Esophagus muscularis mucosa (tissue), 4 donors: ENCODE results near the gene ADGRG4.

ENCODE experiments used
- EP300 ChIP-seq: sonication (generic); formaldehyde crosslinking; IDR thresholded peaks from one replicate; pipeline ENCODE4 v1.6.1; 2017; ENCODE audit warnings: antibody characterized with exemption
- POLR2A ChIP-seq: fragments of 450-650 bp; IDR thresholded peaks from one replicate; pipeline ENCODE4 v1.6.1; 2017; ENCODE audit warnings: antibody characterized with exemption, moderate library complexity, mild to moderate bottlenecking, low read depth
- POLR2AphosphoS5 ChIP-seq, 2 donors: sonication (generic); formaldehyde crosslinking; IDR thresholded peaks; one replicate each; pipeline ENCODE4 v1.6.1; 2017; ENCODE audit warnings: antibody characterized with exemption in 2 of 2
- TF ChIP-seq, protein P1 (sequence below), 3 experiments: fragments of 200-600 bp in 2 of 3; fragments of 450-650 bp in 1 of 3; sonication (generic) in 2 of 3; IDR thresholded peaks; one replicate each; pipeline ENCODE4 v1.5.1; 2017 to 2019; ENCODE audit warnings: antibody characterized with exemption in 3 of 3, mild to moderate bottlenecking in 2 of 3, moderate library complexity in 1 of 3

DNA sequence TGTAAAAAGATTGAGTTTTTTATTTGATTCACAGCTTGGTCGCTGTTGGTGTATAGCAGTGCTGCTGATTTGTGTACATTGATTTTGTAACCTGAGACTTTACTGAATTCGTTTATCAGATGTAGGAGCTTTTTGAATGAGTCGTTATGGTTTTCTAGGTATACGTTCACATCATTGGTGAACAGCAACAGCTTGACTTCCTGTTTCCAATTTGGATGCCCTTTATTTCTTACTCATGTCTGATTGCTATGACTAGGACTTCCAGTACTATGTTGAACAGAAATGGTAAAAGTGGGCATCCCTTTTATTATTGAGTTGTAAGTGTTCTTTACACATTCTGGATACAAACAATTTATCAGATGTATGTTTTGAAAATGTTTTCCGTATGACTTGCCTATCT is 76.0 kb downstream of the ADGRG4 start:
- TF ChIP-seq POLR2A = no peak
- TF ChIP-seq POLR2AphosphoS5 (IDR thresholded peaks at IDR 0.05) = no peak
- TF ChIP-seq, protein P1, sequence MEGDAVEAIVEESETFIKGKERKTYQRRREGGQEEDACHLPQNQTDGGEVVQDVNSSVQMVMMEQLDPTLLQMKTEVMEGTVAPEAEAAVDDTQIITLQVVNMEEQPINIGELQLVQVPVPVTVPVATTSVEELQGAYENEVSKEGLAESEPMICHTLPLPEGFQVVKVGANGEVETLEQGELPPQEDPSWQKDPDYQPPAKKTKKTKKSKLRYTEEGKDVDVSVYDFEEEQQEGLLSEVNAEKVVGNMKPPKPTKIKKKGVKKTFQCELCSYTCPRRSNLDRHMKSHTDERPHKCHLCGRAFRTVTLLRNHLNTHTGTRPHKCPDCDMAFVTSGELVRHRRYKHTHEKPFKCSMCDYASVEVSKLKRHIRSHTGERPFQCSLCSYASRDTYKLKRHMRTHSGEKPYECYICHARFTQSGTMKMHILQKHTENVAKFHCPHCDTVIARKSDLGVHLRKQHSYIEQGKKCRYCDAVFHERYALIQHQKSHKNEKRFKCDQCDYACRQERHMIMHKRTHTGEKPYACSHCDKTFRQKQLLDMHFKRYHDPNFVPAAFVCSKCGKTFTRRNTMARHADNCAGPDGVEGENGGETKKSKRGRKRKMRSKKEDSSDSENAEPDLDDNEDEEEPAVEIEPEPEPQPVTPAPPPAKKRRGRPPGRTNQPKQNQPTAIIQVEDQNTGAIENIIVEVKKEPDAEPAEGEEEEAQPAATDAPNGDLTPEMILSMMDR (IDR thresholded peaks at IDR 0.05) = no peak
- TF ChIP-seq EP300 = no peak
